Ishikawa (cell line): ENCODE data around the gene CDK19.

ENCODE experiments used
- CEBPB ChIP-seq: IDR thresholded peaks from 2 replicates; pipeline ENCODE4 v1.6.1; 2012
- CREB1 ChIP-seq: IDR thresholded peaks from 2 replicates; pipeline ENCODE4 v1.6.1; 2012; ENCODE audit warnings: low read depth
- EGR1 ChIP-seq: IDR thresholded peaks from 2 replicates; pipeline ENCODE4 v1.6.1; 2012
- EP300 ChIP-seq: IDR thresholded peaks from 2 replicates; pipeline ENCODE4 v1.6.1; 2012; ENCODE audit warnings: borderline replicate concordance
- FOXM1 ChIP-seq: IDR thresholded peaks from 2 replicates; pipeline ENCODE4 v1.6.1; 2012; ENCODE audit warnings: low read depth, borderline replicate concordance
- MAX ChIP-seq: IDR thresholded peaks from 2 replicates; pipeline ENCODE4 v1.6.1; 2012
- NFIC ChIP-seq: IDR thresholded peaks from 2 replicates; pipeline ENCODE4 v1.6.1; 2012
- RAD21 ChIP-seq: IDR thresholded peaks from 2 replicates; pipeline ENCODE4 v1.6.1; 2012; ENCODE audit warnings: low read depth
- REST ChIP-seq: IDR thresholded peaks from 2 replicates; pipeline ENCODE4 v1.6.1; 2012; ENCODE audit warnings: low read depth, mild to moderate bottlenecking
- TAF1 ChIP-seq: IDR thresholded peaks from 2 replicates; pipeline ENCODE4 v1.6.1; 2012; ENCODE audit warnings: low read depth, mild to moderate bottlenecking
- TEAD4 ChIP-seq: IDR thresholded peaks from 2 replicates; pipeline ENCODE4 v1.6.1; 2012
- USF1 ChIP-seq: IDR thresholded peaks from 2 replicates; pipeline ENCODE4 v1.6.1; 2012
- YY1 ChIP-seq: IDR thresholded peaks from 2 replicates; pipeline ENCODE4 v1.6.1; 2012; ENCODE audit warnings: low read depth
- ZBTB7A ChIP-seq: IDR thresholded peaks from 2 replicates; pipeline ENCODE4 v1.6.1; 2012; ENCODE audit warnings: low read depth

GRCh38 chr6:110693994-110694393 is 121.3 kb downstream of the CDK19 start:
- no peak for TF ChIP-seq EP300
- no peak for TF ChIP-seq RAD21
- no peak for TF ChIP-seq TAF1
- TF ChIP-seq TEAD4, result no peak
- no peak for TF ChIP-seq CEBPB
- no peak for TF ChIP-seq YY1
- TF ChIP-seq MAX, result no peak
- no peak for TF ChIP-seq NFIC
- no peak for TF ChIP-seq USF1
- no peak for TF ChIP-seq REST
- no peak for TF ChIP-seq ZBTB7A
- no peak for TF ChIP-seq CREB1
- no peak for TF ChIP-seq EGR1
- TF ChIP-seq FOXM1, result no peak
